Measurements from ENCODE around the gene SYNE2.

DNA sequence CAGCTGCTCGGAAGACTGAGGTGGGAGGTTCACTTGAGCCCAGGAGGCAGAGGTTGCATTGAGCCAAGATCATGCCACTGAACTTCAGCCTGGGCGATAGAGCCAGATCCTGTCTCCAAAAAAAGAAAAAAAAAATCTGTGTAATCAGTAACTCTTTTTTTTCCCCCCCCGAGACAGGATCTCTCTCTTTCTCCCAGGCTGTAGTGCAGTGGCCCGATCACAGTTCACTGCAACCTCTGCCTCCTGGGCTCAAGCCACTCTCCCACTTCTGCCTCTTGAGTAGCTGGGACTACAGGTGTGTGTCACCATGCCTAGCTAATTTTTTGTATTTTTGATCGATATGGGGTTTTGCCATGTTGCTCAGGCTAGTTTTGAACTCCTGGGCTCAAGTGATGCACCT is 113.6 kb downstream of the SYNE2 start:
- TF ChIP-seq, protein P1, sequence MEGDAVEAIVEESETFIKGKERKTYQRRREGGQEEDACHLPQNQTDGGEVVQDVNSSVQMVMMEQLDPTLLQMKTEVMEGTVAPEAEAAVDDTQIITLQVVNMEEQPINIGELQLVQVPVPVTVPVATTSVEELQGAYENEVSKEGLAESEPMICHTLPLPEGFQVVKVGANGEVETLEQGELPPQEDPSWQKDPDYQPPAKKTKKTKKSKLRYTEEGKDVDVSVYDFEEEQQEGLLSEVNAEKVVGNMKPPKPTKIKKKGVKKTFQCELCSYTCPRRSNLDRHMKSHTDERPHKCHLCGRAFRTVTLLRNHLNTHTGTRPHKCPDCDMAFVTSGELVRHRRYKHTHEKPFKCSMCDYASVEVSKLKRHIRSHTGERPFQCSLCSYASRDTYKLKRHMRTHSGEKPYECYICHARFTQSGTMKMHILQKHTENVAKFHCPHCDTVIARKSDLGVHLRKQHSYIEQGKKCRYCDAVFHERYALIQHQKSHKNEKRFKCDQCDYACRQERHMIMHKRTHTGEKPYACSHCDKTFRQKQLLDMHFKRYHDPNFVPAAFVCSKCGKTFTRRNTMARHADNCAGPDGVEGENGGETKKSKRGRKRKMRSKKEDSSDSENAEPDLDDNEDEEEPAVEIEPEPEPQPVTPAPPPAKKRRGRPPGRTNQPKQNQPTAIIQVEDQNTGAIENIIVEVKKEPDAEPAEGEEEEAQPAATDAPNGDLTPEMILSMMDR (conservative IDR thresholded peaks at IDR 0.05; ENCODE audit: low read depth, low read length): no peak
- TF ChIP-seq EZH2 (IDR thresholded peaks at IDR 0.05; ENCODE audit: low read length, unreplicated experiment) (no peak), EZH2phosphoT487 (IDR thresholded peaks at IDR 0.05; ENCODE audit: borderline replicate concordance, low read length) (no peak)

Measured in PC-3 (cell line).